ENCODE measurements around the gene CELSR3.

CELSR3 gene

DNA sequence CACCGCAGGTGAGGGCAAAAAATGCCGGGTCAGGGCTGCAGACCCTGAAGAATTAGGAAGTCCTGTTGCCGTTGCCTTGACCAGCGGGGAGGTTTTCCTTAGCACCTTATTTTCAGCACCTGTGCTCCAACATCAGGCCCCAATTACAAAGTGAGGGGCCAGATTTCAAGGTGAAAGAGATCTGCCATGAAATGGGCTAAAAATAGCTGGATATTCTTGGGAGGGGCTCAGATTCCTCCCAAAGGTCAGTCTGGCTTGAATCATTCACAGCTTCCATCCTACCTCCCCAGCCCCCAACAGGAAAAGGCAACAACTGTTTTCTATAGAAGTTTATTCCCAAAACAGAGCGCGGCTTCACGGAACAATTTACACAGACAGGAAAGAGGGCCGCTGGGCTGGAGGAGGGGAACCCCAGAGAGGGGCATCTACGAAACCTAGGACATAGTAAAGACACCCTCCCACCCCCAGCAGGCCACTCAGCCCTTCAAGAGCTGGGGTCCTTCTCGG lies 26.5 kb downstream of the CELSR3 start:
- in situ Hi-C loops (cut with HindIII; ENCODE audit: low sequenced_read_pairs), result no loop called here

DNA sequence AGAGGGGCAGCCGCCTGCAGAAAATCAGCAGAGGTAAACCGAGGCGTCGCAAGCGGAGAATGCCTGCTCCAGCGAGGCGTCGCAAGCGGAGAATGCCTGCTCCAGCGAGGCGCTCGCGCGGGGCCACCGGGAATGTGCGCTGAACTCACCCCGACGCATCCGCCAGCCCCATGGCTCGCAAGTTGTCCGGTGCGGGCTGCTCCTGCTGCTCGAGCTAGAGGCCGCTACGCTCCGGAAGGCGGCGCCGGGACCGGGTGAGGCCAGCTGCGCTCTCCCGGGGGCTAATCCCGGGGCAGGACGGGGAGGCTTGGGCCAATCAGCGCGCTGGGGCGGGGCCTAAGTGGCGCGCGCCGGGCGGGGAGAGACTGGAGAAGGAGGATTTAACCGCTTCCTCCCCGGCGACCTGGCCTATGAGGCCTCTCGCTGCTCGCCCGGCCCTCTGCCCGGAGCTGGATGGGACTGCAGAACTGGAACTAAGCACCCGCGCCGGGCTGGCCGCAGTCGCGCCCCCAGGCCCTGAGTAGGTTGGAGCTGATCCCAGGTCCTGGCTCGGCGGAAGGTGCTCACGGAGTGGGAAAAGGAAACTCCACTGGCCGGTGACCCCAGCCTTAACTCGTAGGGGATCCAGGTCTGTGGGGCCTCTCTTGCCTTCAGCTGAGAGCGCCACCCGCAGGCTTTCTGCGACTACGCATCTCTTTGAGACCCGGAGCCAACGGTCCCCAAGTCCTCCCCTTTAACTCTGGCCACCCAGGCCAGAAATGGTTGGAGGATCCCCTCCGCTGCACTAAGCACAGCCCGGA lies 27.3 kb downstream of the CELSR3 start, which contains the start of gene SLC26A6:
SLC26A6 (minus strand) TSS at position 240 of the 800 bp plus-strand sequence; CDS start at position 172, 68 bp downstream.
- in situ Hi-C loops (cut with HindIII; ENCODE audit: low sequenced_read_pairs), result no loop called here

DNA sequence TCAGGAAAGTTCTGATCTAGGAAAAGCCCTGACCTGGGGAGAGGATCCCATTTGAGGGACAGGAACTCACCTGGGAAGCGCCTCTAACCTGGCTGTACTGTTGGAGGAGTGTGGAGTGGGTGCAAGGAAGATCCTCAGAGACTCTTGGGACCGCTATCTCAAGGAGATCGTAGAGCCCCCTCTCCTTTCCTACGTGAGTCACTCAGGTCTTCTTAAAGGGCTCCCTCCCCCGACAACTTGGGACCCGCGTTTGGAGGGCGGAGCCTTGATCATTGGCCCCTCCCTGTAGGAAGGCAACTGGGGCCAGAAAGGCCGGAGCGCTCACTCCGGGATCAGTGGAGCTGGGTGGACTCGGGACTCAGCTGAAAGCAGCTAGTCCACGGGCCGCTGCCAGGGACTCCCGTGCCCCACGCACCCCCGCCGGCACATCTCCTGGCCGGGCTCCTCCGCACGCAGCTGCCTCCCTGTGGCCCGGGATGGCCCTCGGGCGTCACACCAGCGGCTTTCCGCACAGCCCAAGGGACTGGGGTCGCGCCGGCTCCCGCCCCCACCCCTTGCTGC lies 27.9 kb downstream of the CELSR3 start:
- in situ Hi-C loops (cut with HindIII; ENCODE audit: low sequenced_read_pairs), result no loop called here

DNA sequence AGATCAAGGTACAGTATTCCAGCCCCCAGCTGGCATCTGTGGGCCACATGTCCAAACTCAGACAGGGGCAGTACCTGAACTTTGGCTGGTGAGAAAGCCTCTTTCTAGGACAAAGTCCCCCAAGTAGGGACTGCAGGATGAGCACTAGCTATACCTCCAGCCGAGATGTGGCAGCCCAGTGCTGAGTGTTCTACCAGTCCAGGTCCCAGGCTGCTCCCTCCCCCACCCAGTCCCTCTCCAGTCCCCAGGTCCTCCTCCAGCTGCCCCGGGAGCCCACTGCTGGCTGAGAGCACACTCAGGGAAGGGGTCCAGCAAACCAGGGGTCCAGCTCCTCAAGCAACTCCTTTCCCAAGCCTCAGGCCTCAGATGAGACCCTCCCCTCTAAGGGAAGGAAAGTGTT lies 28.9 kb downstream of the CELSR3 start:
- in situ Hi-C loops (cut with HindIII; ENCODE audit: low sequenced_read_pairs), result no loop called here

DNA sequence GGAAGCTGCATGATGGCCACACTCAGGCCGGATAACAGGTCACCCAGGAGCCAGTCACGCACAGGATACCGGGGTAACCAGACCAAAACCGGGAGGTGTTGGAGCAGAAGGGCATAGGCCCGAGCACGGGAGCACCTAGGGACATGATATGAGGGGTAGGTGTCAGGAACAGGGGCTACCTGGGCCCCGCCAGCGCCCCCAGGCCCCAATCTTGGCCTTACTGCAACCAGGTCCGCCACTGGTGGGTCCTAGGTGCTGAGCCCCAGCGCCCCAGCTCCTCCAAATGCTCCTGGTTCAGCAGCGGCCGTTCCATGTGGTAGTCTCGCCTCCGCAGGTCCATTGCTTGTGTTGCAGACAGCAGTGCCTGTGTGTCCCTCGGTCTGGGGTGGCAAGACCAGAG lies 29.4 kb downstream of the CELSR3 start:
- in situ Hi-C loops (cut with HindIII; ENCODE audit: low sequenced_read_pairs), result no loop called here

DNA sequence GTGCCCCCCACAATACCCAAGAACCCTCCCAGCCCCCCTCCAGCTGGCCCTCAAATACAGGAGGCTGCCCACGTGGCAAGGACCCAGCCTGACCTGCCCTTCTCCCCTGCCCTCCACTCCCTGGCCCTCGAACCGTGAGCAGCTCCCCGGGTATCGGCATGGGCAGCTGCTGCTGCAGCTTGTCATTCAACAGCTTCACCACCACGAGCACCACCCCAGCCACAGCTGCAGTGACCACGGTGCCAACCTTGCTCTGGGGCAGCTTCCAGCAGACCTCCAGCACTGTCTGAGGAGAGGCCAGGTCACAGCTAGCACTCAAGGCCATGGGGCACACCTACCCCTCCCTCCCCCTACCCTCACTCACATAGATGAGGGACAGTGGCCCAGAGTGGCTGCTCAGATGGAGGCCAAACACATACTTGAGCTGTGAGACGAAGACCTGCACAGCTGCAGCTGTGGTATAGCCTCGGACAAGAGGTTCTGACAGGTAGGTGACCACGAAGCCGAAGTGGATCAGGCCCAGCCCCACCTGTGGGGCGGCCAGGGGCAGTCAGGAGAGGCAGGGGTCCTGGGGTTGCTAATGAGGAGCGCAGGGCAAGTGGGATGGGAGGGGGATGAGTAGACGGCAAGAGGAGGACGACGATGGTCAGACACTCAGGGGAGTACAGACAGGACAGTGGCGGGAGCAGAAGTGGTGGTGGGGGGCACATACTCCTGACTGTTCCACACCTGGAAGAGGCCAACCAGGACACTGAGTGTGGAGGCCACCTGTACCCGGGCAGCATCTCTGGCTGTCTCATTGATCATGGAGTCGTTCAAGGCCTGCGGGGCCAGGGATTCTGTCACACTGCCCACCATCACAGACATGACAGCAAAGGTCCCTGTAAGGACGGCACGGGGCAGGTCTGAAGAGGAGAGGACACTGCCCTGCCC lies 30.9 kb downstream of the CELSR3 start:
- in situ Hi-C loops (cut with HindIII; ENCODE audit: low sequenced_read_pairs), result no loop called here

DNA sequence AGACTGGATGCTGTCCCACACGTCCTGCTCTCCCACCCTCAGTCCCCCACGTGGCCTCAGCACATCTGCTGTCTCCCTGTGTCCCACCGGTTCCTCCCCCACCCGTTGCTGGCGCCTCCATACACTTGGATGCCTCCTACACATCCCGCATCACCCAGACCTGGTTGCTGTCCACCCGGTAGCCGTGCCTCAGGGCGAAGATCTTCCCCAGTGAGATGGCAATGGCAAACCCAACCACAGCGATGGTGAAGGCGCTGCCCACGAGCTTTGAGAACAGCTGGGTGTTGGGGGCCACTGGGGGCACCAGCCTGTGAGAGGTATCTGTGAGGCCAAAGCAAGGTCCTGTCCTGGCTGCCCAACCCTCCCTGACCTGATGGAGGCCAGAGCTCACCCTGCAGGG lies 31.9 kb downstream of the CELSR3 start:
- in situ Hi-C loops (cut with HindIII; ENCODE audit: low sequenced_read_pairs), result no loop called here

DNA sequence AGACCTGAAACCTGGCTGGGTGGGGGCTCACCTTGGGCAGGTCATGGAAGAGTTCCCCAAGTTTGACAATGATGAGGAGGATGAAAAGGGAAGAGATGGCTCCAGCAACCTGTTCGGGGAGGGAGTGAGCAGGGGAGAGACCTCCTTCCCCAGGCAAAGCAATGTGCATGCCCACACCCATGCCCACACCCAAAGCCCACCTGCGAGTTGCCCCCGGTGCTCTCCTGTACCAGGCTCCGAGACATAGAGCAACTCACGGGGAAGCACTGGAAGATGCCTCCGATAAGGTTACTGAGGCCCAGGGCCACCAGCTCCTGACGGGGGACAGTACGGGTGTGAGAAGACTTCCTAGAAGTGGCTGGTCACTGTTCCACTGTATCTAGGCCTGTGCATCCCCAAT lies 32.3 kb downstream of the CELSR3 start:
- in situ Hi-C loops (cut with HindIII; ENCODE audit: low sequenced_read_pairs), result no loop called here

DNA sequence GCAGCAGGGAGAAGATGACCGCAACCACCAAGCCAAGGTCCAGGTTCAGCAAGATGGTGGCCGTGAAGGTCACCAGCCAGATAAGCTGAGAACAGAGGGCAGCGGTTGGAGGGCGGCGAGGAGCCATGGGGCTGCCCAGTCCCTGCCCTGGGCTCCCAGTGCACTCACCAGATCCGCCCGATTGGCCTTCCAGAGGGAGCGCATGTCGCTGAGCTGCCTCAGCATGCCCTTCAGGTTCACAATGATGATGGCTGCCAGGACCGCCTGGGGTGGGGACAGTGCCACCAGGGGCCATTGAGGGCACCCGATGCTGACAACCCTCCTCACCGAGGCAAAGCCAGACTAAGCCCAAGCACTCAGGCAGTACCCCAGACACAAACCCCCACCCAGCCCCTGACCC lies 32.8 kb downstream of the CELSR3 start:
- in situ Hi-C loops (cut with HindIII; ENCODE audit: low sequenced_read_pairs), result no loop called here

DNA sequence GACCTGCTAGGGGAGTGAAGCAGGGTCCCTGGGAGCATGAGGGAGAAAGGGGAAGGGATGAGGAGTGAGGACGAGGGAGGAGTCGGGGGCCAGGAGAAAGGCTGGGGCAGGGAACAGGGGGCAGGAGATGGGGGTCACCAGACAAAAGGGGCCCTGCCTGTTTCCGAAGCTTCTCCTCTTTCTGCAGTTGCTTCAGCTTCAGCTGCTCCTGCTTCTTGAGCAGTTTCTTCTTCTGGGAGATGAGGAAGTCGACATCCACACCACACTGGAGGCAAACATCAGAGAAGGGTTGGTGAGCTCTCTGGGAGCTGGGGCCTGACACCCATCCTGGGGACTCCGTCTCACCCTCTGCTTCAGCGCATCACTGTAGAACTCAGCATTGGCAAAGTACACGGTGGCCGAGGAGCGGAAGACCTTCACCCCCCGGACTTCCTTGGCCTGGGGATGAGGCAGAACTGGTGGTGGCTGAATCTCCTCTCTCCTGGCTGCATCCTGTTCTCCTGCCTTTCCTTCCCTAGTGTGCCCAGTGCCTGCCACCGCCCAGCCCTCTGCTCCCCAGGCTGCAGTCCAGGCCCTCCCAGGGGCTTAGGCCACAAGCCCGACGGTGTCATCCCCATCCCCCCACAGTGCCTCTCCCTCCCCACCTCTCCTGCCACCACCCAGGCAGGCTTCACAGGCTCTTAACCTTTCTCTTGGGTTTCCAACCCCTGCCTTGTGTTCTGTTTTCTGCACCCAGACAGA lies 34.2 kb downstream of the CELSR3 start:
- in situ Hi-C loops (cut with HindIII; ENCODE audit: low sequenced_read_pairs), result no loop called here

DNA sequence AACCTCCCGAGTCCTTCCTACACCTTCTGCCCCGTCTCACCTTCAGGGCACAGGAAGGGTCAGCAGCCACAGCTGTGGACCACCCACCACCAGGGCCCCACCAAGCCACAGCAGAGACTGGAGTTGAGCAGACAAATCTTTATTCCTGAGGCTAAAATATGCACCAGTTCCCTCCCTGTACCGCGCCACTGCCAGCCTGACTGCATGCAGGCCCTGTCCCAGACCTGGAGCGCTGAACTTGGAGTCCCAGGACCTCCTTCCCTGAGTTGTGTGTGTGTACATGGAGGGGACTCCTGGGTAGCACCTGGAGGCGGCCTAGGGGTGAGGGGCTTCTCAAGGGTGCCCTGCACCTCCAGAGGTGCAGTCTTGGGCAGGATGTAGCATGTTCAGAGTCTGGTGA lies 37.1 kb downstream of the CELSR3 start:
- in situ Hi-C loops (cut with HindIII; ENCODE audit: low sequenced_read_pairs), result no loop called here

DNA sequence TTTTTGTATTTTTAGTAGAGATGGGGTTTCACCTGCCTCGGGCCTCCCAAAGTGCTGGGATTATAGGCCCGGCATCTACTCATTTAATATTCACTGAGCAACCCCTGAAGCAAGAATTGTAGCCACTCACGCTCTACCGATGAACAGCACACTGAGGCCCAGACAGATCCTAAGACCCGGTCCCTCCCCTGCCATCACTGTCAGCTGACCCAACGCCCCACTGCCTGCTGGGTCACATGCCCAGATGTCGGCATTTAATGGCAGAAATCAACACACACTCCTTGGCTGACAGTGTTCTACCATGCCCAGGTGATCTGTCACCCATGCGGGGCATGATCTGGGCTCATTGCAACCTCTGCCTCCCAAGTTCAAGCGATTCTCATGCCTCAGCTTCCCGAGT lies 37.9 kb downstream of the CELSR3 start:
- in situ Hi-C loops (cut with HindIII; ENCODE audit: low sequenced_read_pairs), result no loop called here

DNA sequence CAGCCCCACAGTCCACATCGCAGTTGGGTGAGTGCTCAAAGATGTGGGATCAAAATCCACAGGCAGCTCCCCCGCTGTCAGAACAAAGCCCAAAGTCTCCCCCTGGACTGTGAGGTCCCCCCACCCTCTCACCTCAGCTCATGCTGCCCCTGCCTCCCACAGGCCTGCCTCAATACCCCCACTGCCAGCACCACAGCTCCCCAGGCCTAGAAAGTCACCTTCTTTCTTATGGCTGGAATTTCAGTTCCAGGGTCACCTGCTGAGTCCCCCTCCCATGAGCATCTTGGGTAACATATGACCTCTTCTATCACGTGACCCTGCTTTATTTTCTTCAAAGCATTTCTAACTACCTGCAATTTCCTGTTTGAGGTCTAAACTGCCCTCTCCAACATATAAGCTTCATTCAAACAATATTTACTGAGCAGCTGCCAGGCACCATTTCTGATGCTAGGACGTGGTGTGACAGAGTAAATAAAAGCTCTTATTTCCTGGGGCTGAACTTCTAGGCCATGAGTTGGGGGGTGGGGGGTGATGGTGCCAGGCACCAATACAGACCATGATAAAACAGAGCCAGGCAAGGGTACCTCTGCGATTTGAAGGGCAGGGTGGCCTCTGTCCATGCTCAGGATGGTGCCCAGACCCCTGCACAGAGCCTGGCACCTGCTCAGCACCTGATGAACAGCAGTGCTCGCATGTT lies 38.7 kb downstream of the CELSR3 start:
- in situ Hi-C loops (cut with HindIII; ENCODE audit: low sequenced_read_pairs), result no loop called here

DNA sequence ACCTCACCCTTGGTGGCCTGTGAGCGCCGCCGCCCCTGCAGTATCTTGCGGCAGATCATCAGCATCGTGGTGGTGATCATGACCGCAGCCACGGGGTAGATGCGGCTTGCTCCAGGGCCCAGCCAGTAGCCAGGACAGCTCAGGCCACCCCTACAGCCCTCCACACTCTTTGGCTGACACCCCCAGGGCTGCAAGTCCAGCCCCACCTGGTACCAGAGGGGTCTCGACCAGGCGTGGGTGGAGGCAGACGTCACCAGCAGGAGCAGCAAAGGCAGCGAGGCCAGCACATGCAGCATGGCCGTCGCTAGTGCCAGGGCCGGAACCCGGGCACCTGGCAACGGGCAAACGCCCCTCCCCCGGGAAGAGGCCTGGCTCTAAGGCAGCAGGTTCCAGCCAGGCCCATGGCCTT lies 41.2 kb downstream of the CELSR3 start, which contains the start of gene TMEM89:
TMEM89 (minus strand) TSS at position 309 of the 409 bp plus-strand sequence; CDS start at position 296, 13 bp downstream.
- in situ Hi-C loops (cut with HindIII; ENCODE audit: low sequenced_read_pairs), result no loop called here

DNA sequence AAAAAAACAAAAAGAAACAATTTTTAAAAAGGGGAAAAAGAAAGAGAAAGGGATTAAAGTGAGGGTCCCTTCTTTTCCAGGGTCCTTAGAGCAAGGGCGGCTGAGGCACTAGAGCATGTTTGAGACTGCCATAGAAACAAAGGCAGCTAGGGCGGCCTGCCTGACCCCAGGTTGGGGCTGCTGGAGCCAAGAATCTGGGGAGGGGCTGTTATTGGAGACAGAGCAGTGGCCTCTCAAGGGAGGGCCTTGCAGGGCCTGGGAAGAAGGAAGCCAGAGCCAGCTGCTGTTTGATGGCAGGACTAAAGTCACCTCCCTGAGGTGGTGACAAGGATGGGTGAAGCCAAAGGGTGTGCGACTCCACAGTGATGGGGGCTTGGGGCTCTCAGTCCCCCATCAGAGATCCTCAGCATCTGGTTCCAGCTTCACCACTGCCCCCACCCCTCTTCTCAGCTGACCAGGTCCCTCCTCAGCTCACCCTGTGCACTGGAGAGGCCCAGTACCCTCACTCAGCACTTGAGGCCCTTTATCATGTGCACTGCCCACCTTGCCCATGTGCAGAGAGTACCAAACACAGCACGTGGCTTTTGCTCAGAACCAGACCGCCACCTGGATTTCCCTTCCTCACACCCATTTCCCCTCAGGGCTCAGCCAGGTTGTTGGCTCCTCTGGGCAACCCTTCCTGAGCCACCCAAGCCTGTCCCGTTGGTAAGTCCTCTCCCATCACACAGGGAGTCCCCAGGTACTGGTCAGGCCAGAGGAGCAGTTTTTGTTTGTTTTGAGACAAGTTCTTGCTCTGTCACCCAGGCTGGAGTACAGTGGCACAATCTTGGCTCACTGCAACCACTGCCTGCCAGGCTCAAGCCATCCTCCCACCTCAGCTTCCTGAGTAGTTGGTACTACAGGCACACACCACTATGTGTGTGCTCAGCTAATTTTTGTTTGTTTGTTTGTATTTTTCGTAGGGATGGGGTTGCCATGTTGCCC lies 42.9 kb downstream of the CELSR3 start:
- in situ Hi-C loops (cut with HindIII; ENCODE audit: low sequenced_read_pairs), result no loop called here

DNA sequence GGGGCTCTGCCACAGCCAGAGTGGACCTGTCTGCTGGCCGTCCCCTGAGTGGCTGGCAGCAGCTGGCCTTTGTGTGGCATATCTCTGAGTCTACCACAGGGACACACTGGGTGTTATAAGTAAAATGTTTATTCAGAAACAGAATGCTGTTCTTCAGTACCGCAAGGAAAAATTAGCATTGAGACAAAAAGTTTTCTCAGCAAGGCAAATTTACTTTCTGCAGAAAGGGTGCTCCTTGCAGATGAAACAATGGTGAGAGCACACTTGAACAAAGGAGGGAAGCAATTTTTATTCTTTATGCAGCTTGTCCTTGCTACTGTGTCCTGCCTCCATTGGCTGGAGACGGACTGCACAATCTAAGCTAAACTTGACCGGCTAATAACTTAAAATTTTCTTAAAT lies 45.1 kb downstream of the CELSR3 start:
- in situ Hi-C loops (cut with HindIII; ENCODE audit: low sequenced_read_pairs), result no loop called here

DNA sequence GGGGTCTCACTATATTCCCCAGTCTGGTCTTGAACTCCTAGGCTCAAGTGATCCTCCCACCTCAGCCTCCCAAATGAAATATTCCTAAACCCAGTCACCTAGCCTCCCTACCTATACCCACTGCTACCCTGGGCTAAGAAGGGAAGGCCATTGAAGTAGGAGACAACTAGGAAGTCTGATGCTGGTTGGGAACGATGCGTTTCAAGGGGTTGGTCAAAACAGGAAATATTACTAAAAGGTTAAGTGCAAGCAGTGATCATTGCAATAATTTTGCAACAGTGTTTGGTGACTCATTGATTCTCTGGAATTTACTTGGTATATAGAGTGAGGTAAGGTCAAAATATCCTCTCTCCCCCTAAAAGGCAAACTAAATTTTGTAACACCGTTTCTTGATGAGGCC lies 48.6 kb downstream of the CELSR3 start:
- in situ Hi-C loops (cut with HindIII; ENCODE audit: low sequenced_read_pairs), result no loop called here

DNA sequence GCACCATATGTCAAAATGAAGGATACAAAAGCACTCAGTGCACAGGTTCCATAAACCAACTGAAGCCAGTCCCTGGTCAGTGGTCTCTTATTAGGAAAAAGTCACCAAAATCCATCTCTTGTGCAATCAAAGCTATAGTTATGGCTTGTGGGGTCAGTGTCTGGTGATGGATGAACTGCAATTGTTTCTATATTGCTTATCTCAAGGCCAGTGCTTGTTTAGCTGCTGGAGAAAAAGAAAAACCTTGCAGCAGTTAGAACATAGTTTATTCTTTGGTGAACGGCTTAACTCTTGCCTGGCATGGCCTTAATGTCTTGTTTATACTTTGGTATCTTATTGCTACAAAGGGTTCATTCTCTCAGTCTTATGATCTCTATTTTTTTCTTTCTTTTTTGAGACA lies 50.4 kb downstream of the CELSR3 start:
- in situ Hi-C loops (cut with HindIII; ENCODE audit: low sequenced_read_pairs), result no loop called here

All from DLD1 (cell line).